ENCODE results near the gene TBCE. TPM values are rescaled to one million over a fixed set of nuclear protein-coding genes. Genes with fewer than 3 reads are reported as not detected.

TBCE gene
- total RNA-seq, 6 donors from 2014 or later: 20.8 to 77.5 (median 26.5) TPM

DNA sequence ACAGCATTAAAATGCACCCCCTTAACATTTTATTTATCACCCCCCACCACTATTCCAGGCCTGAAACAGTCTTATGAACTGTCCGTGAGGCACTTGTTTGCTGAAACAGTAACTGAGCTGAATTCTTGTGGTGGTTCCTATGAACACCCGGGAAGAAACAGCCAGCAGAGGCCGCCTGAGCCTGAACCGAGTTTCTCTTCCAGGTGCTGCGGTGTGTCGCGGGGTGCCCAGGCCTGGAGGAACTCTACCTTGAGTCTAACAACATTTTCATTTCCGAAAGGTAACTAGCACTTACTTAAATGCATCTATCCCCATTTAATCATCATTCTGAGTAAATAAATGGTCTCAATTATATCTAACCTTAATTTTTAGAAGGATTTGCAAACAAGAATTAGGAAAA lies 66.8 kb downstream of the TBCE start:
- ATAC-seq (ENCODE audit: low FRiP score in 2 of 2) (no peak), DNase-seq (no peak)
- TF ChIP-seq, protein P1, sequence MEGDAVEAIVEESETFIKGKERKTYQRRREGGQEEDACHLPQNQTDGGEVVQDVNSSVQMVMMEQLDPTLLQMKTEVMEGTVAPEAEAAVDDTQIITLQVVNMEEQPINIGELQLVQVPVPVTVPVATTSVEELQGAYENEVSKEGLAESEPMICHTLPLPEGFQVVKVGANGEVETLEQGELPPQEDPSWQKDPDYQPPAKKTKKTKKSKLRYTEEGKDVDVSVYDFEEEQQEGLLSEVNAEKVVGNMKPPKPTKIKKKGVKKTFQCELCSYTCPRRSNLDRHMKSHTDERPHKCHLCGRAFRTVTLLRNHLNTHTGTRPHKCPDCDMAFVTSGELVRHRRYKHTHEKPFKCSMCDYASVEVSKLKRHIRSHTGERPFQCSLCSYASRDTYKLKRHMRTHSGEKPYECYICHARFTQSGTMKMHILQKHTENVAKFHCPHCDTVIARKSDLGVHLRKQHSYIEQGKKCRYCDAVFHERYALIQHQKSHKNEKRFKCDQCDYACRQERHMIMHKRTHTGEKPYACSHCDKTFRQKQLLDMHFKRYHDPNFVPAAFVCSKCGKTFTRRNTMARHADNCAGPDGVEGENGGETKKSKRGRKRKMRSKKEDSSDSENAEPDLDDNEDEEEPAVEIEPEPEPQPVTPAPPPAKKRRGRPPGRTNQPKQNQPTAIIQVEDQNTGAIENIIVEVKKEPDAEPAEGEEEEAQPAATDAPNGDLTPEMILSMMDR (IDR thresholded peaks at IDR 0.05): no peak
- TF ChIP-seq EP300 (IDR thresholded peaks at IDR 0.05): no peak
- no peak for TF ChIP-seq POLR2A (IDR thresholded peaks at IDR 0.05)
- no peak for TF ChIP-seq POLR2AphosphoS5 (IDR thresholded peaks at IDR 0.05)
- Histone ChIP-seq H3K4me3 (no peak overlapping the region), H3K9me3 (no peaks in the 10 kb centered on the region), H3K36me3 (peaks cover 5 to 71% (median 44%) of the 10 kb centered on the region in 4 donors), H3K4me1 (no peaks in the 10 kb centered on the region), H3K27me3 (no peaks in the 10 kb centered on the region), H3K27ac (no peak overlapping the region)
- WGBS, 2 donors: 90 to 92% methylated on average over 8 of the region's 8 CpGs

DNA sequence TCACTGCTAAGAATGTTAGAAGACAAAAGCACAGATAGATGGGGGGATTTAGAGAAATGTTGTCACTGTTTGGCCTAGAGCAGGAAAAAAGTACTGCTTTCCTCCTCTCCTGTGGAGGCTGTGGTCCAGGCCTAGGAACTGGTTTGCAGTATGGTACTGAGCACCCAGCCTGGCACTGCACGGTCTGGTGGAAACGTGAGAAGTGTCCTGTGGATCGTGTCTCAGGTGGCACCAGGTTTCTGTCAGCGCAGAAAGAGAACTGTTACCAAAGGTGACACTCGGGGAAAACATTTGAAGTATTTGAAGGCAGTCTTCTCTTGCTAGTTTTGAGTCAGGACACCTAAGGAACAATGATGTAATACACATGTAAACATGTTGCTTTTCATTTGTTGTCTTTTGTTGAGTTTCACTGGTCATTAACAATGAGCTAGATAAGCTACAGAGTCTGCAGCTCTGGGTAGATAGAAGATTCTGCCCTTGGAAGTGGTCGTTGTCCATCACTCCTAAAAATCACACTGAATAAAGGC lies 74.0 kb downstream of the TBCE start:
- H3K36me3 ChIP-seq: peaks cover 11 to 97% (median 81%) of the 10 kb centered on the region in 4 donors
- no peak overlapping the region for H3K27ac ChIP-seq
- H3K9me3 ChIP-seq: no peaks in the 10 kb centered on the region
- H3K27me3 ChIP-seq: no peaks in the 10 kb centered on the region
- no peak for DNase-seq
- H3K4me1 ChIP-seq: no peaks in the 10 kb centered on the region
- H3K4me3 ChIP-seq: no peak overlapping the region
- ATAC-seq (ENCODE audit: low FRiP score in 2 of 2): no peak
- TF ChIP-seq EP300 (IDR thresholded peaks at IDR 0.05) (no peak), POLR2A (IDR thresholded peaks at IDR 0.05) (no peak), POLR2AphosphoS5 (IDR thresholded peaks at IDR 0.05) (no peak)
- TF ChIP-seq, protein P1 (IDR thresholded peaks at IDR 0.05): no peak
- 91 to 93% methylated on average over 6 of the region's 6 CpGs for WGBS, 2 donors

DNA sequence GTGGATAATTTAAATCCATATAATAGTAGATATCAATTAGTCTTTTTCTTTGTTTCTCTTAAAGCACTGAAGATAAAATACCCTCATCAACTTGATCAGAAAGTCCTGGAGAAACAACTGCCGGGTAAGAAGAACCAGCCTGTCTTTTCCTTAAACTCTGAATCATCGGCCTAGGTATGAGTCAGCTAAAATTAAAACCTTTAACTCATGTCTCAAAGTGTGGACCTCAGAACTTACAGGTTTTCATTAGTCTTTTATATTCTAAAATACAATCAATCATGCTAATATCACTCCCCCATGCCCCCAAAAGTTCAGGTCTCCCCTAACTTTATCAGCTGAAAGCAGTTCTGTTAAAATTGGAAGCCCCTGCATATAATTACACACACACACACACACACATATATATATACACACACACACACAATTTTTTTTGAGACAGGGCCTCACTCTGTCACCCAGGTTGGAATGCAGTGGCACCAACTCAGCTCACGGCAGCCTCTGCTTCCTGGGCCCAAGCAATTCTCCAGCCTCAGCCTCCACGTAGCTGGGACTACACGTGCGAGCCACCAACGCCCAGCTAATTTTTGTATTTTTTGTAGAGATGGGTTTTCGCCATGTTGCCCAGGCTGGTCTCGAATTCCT lies 75.7 kb downstream of the TBCE start:
- WGBS, 2 donors: 89 to 92% methylated on average over 9 of the region's 9 CpGs
- TF ChIP-seq POLR2AphosphoS5 (IDR thresholded peaks at IDR 0.05) (no peak), POLR2A (IDR thresholded peaks at IDR 0.05) (no peak), EP300 (IDR thresholded peaks at IDR 0.05) (no peak)
- TF ChIP-seq, protein P1 (IDR thresholded peaks at IDR 0.05): no peak
- no peaks in the 10 kb centered on the region for H3K27me3 ChIP-seq
- no peak overlapping the region for H3K27ac ChIP-seq
- H3K4me1 ChIP-seq: no peaks in the 10 kb centered on the region
- H3K36me3 ChIP-seq: peaks cover 11 to 97% (median 76%) of the 10 kb centered on the region in 4 donors
- H3K4me3 ChIP-seq: no peak overlapping the region
- no peaks in the 10 kb centered on the region for H3K9me3 ChIP-seq
- ATAC-seq (ENCODE audit: low FRiP score in 2 of 2) (no peak), DNase-seq (no peak)

GRCh38 chr1:235448616-235449015 lies 81.4 kb downstream of the TBCE start:
- no peak for DNase-seq
- TF ChIP-seq POLR2A (IDR thresholded peaks at IDR 0.05) (no peak), EP300 (IDR thresholded peaks at IDR 0.05) (no peak), POLR2AphosphoS5 (IDR thresholded peaks at IDR 0.05) (no peak)
- TF ChIP-seq, protein P1 (IDR thresholded peaks at IDR 0.05): no peak
- WGBS, 2 donors: 87 to 88% methylated on average over 7 of the region's 7 CpGs

More at GRCh38 chr1:235448616-235449015, 81.4 kb downstream of the TBCE start:
- Histone ChIP-seq H3K4me1 (peaks cover 0 to 4% (median 0%) of the 10 kb centered on the region in 4 donors), H3K27ac (no peak overlapping the region), H3K4me3 (no peak overlapping the region), H3K9me3 (no peaks in the 10 kb centered on the region), H3K27me3 (no peaks in the 10 kb centered on the region), H3K36me3 (peaks cover 0 to 93% (median 36%) of the 10 kb centered on the region in 4 donors)
- ATAC-seq (ENCODE audit: low FRiP score in 2 of 2): no peak

Data from upper lobe of left lung (tissue), 6 donors.